Thyroid gland (tissue), 4 donors: ENCODE results near the gene PRR14. TPM values are rescaled to one million over a fixed set of nuclear protein-coding genes. Genes with fewer than 3 reads are reported as not detected.
"Not testable (repeated sequence)": the region's sequence is repeated elsewhere in the genome, so short reads cannot be mapped to it uniquely, and the experiment has no call there.

Source experiments
- DNase-seq, 2 donors: peaks; one replicate each; pipeline ENCODE4 v3.0.0-alpha.2; 2019
- H3K27ac ChIP-seq, 3 donors: fragments of 200-600 bp; sonication (generic); 1 replicate in 2 of 3; 2 replicates in 1 of 3; pipeline ENCODE4 v1.5.1; 2016 to 2019; ENCODE audit warnings: mild to moderate bottlenecking in 1 of 3, moderate library complexity in 1 of 3
- H3K27me3 ChIP-seq: fragments of 200-600 bp; sonication (generic); one replicate; pipeline ENCODE4 v1.5.1; 2019
- H3K36me3 ChIP-seq, 2 donors: fragments of 200-600 bp; sonication (generic); one replicate each; pipeline ENCODE4 v1.5.1; 2016 to 2019
- H3K4me1 ChIP-seq, 2 donors: fragments of 200-600 bp; sonication (generic); one replicate each; pipeline ENCODE4 v1.5.1; 2017 to 2019
- H3K4me3 ChIP-seq, 3 donors: fragments of 200-600 bp; sonication (generic); replicated peaks in 1 of 3; 1 replicate in 2 of 3; 2 replicates in 1 of 3; pipeline ENCODE4 v1.5.1; 2016; ENCODE audit warnings: mild to moderate bottlenecking in 1 of 3
- H3K9me3 ChIP-seq: fragments of 200-600 bp; sonication (generic); one replicate; pipeline ENCODE4 v1.5.1; 2017
- POLR2A ChIP-seq, 2 donors: fragments of 450-650 bp; IDR thresholded peaks; one replicate each; pipeline ENCODE4 v1.6.1; 2017; ENCODE audit warnings: antibody characterized with exemption in 2 of 2, mild to moderate bottlenecking in 2 of 2, moderate library complexity in 1 of 2
- WGBS, 2 donors: methylation state at CpG; one replicate each; pipeline ENCODE4 v1.1.5; 2017; 5-methylcytosine and 5-hydroxymethylcytosine counted together
- intact Hi-C: fragments of 100-400 bp; cut with DNase I; formaldehyde crosslinking; loops from one replicate; pipeline ENCODE4 v1.15.1; 2023
- total RNA-seq, 4 donors: library from RNA; depleted of rRNA; stranded (reverse); fragments of >200 nt; gene quantifications; one replicate each; pipeline ENCODE4 v1.2.3, GENCODE V29; 2016
- TF ChIP-seq, protein P1 (sequence below), 6 experiments: fragments of 200-600 bp in 3 of 6; fragments of 450-650 bp in 3 of 6; sonication (generic) in 3 of 6; IDR thresholded peaks; one replicate each; pipeline ENCODE4 v1.5.1; 2016 to 2019; ENCODE audit warnings: antibody characterized with exemption in 6 of 6, mild to moderate bottlenecking in 2 of 6, inconsistent platforms in 1 of 6, moderate library complexity in 1 of 6

The PRR14 gene
- total RNA-seq, 4 donors from 2014 or later, result 26.5 to 44.7 (median 34.7) TPM

DNA sequence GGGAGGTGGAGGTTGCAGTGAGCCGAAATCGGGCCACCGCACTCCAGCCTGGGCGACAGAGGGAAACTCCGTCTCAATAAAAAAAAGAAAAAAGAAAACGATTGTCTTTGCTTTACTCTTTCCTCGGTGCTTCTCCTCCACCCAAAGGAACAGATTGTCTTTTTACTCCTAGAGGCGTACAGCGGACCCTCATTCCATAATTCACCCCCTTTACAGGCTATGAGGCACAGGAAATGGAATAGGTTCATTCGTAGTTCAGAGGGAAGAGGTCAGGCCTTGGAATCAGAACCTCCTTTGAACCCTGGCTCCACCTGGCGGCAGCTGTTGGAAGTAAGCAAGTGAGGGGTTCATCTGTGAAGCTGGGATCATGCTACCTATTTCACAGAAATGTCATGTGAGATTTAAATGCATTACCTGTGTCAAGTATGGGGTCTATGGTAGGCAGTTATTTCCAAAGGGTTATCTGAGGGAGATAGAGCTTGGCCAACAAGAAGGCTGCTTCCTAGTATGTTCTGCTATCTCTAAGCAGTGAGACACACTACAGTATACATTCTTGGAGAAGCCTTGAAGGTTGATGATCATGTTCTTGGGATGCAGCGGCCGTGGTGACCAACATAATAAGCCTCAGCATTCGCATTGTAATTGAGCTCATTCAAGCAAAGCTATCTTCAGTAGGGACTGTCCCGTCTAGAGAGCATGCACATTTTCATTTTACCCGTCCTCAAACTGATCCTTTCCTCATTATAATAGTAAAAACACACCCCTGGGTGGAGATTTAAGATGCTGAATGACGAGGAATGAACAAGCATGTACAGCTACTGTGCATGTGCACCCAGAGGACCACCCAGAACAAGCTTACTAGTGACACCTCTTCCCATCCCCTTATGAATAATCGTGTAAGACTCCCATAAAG, 21.9 kb upstream of the PRR14 start:
- peak overlapping the region in 1 of 3 donors; percentile 49 for H3K27ac ChIP-seq
- intact Hi-C loops, result no loop called here
- H3K9me3 ChIP-seq, result no peaks in the 10 kb centered on the region
- peak; percentile 80 to 86 for DNase-seq
- no peak for TF ChIP-seq POLR2A (IDR thresholded peaks at IDR 0.05)
- TF ChIP-seq, protein P1, sequence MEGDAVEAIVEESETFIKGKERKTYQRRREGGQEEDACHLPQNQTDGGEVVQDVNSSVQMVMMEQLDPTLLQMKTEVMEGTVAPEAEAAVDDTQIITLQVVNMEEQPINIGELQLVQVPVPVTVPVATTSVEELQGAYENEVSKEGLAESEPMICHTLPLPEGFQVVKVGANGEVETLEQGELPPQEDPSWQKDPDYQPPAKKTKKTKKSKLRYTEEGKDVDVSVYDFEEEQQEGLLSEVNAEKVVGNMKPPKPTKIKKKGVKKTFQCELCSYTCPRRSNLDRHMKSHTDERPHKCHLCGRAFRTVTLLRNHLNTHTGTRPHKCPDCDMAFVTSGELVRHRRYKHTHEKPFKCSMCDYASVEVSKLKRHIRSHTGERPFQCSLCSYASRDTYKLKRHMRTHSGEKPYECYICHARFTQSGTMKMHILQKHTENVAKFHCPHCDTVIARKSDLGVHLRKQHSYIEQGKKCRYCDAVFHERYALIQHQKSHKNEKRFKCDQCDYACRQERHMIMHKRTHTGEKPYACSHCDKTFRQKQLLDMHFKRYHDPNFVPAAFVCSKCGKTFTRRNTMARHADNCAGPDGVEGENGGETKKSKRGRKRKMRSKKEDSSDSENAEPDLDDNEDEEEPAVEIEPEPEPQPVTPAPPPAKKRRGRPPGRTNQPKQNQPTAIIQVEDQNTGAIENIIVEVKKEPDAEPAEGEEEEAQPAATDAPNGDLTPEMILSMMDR (IDR thresholded peaks at IDR 0.05), result peak; percentile 67 to 89 (median 80)
- WGBS, 2 donors, result 44 to 45% methylated on average over 18 of the region's 18 CpGs
- no peaks in the 10 kb centered on the region for H3K27me3 ChIP-seq
- no peaks in the 10 kb centered on the region for H3K36me3 ChIP-seq
- H3K4me3 ChIP-seq, result no peak overlapping the region
- H3K4me1 ChIP-seq, result peaks cover 0 to 4% of the 10 kb centered on the region in 2 donors

DNA sequence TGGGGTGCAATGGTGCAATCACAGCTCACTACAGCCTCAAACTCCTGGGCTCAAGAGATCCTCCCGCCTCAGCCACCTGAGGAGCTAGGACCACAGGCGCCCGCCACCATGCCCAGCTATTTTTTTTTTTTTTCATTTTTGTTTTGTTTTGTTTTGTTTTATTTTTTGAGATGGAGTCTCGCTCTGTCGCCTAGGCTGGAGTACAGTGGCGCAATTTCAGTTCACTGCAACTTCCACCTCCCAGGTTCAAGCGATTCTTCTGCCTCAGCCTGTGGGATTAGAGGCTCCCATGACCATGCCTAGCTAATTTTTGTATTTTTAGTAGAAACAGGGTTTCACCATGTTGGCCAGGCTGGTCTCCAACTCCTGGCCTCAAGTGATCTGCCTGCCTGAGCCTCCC, 18.3 kb upstream of the PRR14 start:
- H3K4me1 ChIP-seq, result peaks cover 7 to 12% of the 10 kb centered on the region in 2 donors
- not testable (repeated sequence) for H3K27ac ChIP-seq, H3K9me3 ChIP-seq, DNase-seq, H3K4me3 ChIP-seq, H3K36me3 ChIP-seq, H3K27me3 ChIP-seq
- 95 to 97% methylated on average over 7 of the region's 7 CpGs for WGBS, 2 donors
- intact Hi-C loops, result loop anchor here (10.0 kb wide), 2 partner anchors 58 to 98 kb away; partner anchors contain the start of genes ZNF688 and ZNF747

DNA sequence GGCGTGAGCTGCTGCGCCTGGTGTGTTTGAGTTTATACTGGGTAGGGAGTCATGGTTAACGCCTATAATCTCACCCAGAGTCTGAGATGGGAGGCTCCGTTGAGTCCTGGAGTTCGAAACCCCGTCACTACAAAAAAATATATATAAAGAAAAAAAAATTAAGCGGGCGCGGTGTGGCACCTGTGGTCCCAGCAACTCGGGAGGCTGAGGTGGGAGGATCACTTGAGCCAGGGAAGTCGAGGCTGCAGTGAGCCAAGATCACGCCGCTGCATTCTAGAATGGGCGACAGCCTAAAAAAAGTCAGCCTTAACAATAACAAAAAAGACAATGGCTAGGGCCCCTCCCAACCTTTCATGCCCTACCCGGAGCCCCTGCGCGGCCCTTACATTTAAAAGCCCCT, 17.2 kb upstream of the PRR14 start:
- intact Hi-C loops, result loop anchor here (10.0 kb wide), 2 partner anchors 59 to 99 kb away; partner anchors contain the start of genes ZNF688 and ZNF747
- H3K36me3 ChIP-seq, result no peaks in the 10 kb centered on the region
- 78 to 79% methylated on average over 17 of the region's 17 CpGs for WGBS, 2 donors
- no peak for DNase-seq
- H3K4me1 ChIP-seq, result peaks cover 7 to 11% of the 10 kb centered on the region in 2 donors
- TF ChIP-seq POLR2A (IDR thresholded peaks at IDR 0.05), result no peak
- TF ChIP-seq, protein P1 (IDR thresholded peaks at IDR 0.05), result no peak
- H3K27me3 ChIP-seq, result no peaks in the 10 kb centered on the region
- peak overlapping the region in 2 of 3 donors; percentile 41 to 52 for H3K4me3 ChIP-seq
- no peaks in the 10 kb centered on the region for H3K9me3 ChIP-seq
- H3K27ac ChIP-seq, result peak overlapping the region; percentile 61 to 89 (median 80)

DNA sequence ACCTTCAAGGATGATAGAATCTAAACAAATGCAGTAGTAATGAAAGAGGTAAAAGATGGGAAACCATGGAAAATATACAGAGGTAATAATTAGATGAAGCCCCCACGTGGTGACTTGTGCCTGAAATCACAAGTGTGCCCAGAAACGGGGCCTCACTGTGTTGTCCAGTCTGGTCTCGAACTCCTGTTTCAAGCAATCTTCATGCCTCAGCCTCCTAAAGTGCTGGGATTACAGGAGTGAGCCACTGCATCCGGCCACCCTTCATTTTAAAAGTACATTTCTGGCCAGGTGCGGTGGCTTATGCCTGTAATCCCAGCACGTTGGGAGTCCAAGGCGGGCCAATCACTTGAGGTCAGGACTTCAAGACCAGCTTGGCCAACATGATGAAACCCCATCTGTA, 14.2 kb upstream of the PRR14 start:
- Histone ChIP-seq H3K4me3 (no peak overlapping the region), H3K27ac (no peak overlapping the region), H3K27me3 (no peaks in the 10 kb centered on the region), H3K9me3 (no peaks in the 10 kb centered on the region), H3K4me1 (peaks cover 7 to 8% of the 10 kb centered on the region in 2 donors), H3K36me3 (no peaks in the 10 kb centered on the region)
- intact Hi-C loops, result loop anchor here (10.0 kb wide), 2 partner anchors 62 to 102 kb away; partner anchors contain the start of genes ZNF688 and ZNF747
- 95 to 97% methylated on average over 7 of the region's 7 CpGs for WGBS, 2 donors
- TF ChIP-seq, protein P1 (IDR thresholded peaks at IDR 0.05), result no peak
- no peak for TF ChIP-seq POLR2A (IDR thresholded peaks at IDR 0.05)
- no peak for DNase-seq

DNA sequence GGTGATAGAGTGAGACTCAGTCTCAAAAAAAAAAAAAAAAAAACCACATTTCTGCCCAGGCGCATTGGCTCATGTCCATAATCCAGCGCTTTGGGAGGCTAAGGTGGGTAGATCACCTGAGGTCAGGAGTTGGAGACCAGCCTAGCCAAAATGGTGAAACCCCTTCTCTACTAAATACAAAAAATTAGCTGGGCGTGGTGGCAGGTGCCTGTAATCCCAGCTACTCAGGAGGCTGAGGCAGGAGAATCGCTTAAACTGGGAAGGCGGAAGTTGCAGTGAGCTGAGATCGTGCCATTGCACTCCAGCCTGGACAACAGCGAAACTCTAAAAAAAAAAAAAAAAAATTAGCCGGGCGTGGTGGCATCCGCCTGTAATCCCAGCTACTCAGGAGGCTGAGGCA, 13.6 kb upstream of the PRR14 start:
- not testable (repeated sequence) for H3K27ac ChIP-seq, H3K4me1 ChIP-seq, H3K9me3 ChIP-seq, H3K4me3 ChIP-seq, H3K27me3 ChIP-seq, H3K36me3 ChIP-seq, DNase-seq
- 95 to 98% methylated on average over 10 of the region's 10 CpGs for WGBS, 2 donors
- intact Hi-C loops, result loop anchor here (10.0 kb wide), 2 partner anchors 62 to 102 kb away; partner anchors contain the start of genes ZNF688 and ZNF747

DNA sequence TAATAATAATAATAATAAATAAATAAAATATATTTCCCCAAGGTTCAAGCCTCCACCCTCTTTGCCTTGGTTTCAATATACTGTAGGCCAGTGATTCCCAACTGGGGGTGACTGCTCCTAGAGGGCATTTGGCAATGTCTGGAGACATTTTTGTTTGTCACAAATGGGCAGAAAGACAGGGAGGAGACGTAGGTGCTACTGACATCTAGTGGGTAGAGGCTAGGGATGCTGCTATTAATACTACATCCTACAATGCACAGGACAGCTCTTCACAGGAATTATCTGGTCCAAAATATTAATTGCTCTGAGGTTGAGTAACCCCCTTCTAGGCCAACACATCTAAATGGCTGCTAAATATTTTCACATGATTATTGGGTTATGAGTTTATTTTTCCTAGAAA, 12.8 kb upstream of the PRR14 start:
- no peak for DNase-seq
- no peaks in the 10 kb centered on the region for H3K9me3 ChIP-seq
- peaks cover 7 to 8% of the 10 kb centered on the region in 2 donors for H3K4me1 ChIP-seq
- no peaks in the 10 kb centered on the region for H3K36me3 ChIP-seq
- intact Hi-C loops, result loop anchor here (10.0 kb wide), 2 partner anchors 63 to 103 kb away; partner anchors contain the start of genes ZNF688 and ZNF747
- H3K4me3 ChIP-seq, result no peak overlapping the region
- H3K27ac ChIP-seq, result no peak overlapping the region
- 13 to 30% methylated on average over 1 of the region's 1 CpG for WGBS, 2 donors
- H3K27me3 ChIP-seq, result no peaks in the 10 kb centered on the region
- TF ChIP-seq POLR2A (IDR thresholded peaks at IDR 0.05), result no peak
- TF ChIP-seq, protein P1 (IDR thresholded peaks at IDR 0.05), result peak in 3 of 6 experiments; percentile 9 to 15 (median 13)
